ENCODE results near the gene IGHMBP2. TPM values are rescaled to one million over a fixed set of nuclear protein-coding genes. Genes with fewer than 3 reads are reported as not detected.

The IGHMBP2 gene
- total RNA-seq = 9.4 and 10.4 TPM in 2 replicates

DNA sequence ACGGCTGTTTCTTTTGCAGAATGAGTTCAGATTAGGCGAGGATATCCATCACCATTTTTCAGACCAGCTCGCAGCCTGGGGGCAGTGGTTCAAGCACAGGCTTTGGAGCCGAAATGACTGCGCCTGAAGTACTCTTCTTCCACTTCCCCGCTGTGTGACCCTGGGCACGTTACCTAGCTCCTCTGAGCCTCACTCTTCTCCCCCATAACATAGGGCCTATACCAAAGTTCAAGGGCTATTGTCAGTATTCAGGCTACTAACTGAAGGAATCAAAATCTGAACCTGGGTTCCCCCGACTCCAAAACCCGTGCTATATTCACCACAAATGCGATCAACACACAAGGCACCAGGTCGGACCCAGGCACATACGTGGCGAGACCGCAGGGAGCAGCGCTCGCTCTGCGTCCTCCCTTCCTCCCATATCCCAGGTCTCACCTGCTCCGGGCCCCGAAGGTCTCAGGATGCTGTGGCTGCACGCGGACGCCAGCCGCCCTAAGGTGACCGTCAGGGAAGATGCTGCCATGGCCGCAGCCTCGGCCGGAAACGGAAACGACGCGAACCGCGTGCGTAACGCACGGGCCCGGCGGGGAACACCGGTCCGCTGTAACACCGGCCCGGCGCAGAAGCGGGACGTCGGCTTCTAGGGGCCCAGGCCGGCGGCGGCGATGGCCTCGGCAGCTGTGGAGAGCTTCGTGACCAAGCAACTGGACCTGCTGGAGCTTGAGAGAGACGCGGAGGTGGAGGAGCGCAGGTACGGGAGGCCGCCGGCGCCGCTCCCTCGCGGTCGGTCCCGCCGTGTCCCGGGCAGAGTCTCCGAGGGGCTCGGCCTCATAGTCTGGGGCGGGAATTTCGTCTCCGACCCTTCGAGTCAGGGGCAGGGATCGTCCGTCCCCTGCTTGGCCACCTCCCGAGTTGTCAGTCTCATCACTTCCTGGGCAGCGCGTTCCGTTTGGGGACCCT lies at the start of gene IGHMBP2, which contains the start of gene MRPL21:
Gene IGHMBP2, plus strand, starts transcription at position 604 of the 960 bp plus-strand sequence. Its CDS starts 62 bp downstream, at position 666.
Gene MRPL21, minus strand, starts transcription at position 545 of the 960 bp plus-strand sequence. Its CDS starts 22 bp downstream, at position 523.

DNA sequence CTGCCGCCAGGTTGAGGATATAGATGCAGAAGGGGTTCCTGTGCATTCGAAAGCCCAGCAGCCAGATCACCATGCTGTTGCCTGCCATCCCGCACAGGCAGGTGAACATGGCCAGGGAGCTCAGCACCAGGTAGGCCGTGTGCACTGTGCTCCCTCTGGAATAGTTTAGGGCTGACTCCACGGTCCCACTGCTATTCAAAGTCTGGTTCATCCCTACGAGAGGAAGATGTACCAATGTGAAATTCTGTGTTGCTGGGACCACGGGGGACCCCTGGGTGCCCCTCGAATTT lies 77.0 kb downstream of the IGHMBP2 start, which contains the start of gene MRGPRD:
Gene MRGPRD, minus strand, starts transcription at position 211 of the 290 bp plus-strand sequence. Its CDS starts 0 bp downstream, at position 211.

Other genes starting within 250 kb of the IGHMBP2 start
- gene GAL, start 219.3 kb upstream of the IGHMBP2 start, total RNA-seq = not detected in 2 replicates
- gene TESMIN, start 152.4 kb upstream of the IGHMBP2 start, total RNA-seq = 0.24 and 0.32 TPM in 2 replicates
- 27.2 and 29.4 TPM in 2 replicates for gene CPT1A, start 62.0 kb upstream of the IGHMBP2 start, total RNA-seq
- 31.6 and 34.9 TPM in 2 replicates for gene MRPL21, start 59 bp upstream of the IGHMBP2 start, total RNA-seq
- gene MRGPRD, start 77.1 kb downstream of the IGHMBP2 start, total RNA-seq = 0.49 TPM in 1 of 2 replicates, not detected in the other
- 211 and 225 TPM in 2 replicates for gene MRGPRF, start 109.4 kb downstream of the IGHMBP2 start, total RNA-seq
- 21.6 and 30.5 TPM in 2 replicates for gene TPCN2, start 145.0 kb downstream of the IGHMBP2 start, total RNA-seq